ENCODE data around the gene ARHGAP8.
"Not testable (repeated sequence)": the region's sequence is repeated elsewhere in the genome, so short reads cannot be mapped to it uniquely, and the experiment has no call there.

Gene ARHGAP8

GRCh38 chr22:44739024-44739423 is 13.4 kb upstream of the ARHGAP8 start:
- DNase-seq (ENCODE audit: low read depth in 2 of 2): no peak

DNA sequence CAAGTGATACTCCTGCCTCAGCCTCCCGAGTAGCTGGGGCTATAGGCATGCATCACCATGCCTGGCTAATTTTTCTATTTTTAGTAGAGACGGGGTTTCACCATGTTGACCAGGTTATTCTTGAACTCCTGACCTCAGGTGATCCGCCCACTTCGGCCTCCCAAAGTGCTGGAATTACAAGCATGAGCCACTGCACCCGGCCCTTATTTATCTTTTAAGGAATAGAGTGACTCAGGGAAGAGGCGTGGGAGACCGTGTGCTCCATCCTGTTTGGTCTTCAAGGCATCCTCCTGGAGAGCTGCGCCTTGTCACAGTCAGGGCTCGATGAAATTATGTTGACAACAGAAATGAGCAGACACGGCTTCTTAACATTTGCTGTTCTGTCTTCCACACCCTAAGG is 12.7 kb upstream of the ARHGAP8 start:
- not testable (repeated sequence) for DNase-seq (ENCODE audit: low read depth in 2 of 2)

GRCh38 chr22:44740307-44740706 is 12.1 kb upstream of the ARHGAP8 start:
- no peak for DNase-seq (ENCODE audit: low read depth in 2 of 2)

DNA sequence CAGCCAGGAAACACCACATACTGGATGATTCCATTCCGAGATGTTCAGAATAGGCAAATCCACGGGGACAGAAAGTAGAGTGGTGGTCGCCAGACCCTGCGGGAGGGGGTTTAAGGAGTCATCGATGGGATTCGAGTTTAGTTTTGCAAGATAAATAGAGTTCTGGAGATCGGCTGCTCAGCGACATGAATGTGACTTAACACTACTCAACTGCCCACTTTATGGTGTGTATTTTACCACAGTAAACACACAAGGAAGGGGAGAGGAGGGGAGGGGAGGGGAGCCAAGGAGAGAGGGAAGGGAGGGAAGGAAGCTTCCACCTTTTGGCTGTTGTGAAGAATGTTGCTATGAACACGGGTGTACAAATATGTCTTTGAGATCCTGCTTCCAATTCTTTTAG is 10.4 kb upstream of the ARHGAP8 start:
- DNase-seq (ENCODE audit: low read depth in 2 of 2): no peak

DNA sequence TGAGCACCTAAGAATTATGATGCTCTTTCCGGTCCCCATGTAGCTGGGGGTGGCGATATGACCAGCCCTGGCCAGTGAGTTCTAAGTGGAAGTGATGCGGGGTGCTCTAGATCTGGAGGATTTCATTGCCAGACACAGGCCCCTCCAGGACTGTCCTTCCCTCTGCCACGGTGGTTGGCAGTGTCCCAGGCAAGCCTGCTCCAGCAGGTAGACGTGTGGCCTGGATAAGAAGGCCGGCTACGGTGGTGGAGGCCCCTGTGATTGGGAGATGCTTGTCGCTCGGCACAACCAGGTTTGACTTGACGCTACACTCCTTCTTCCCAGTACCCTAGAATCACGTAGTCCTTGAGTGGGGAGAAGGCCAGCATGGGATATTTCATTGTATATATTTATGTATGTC is 9.1 kb upstream of the ARHGAP8 start:
- DNase-seq (ENCODE audit: low read depth in 2 of 2): no peak

GRCh38 chr22:44743804-44744211 is 8.6 kb upstream of the ARHGAP8 start:
- no peak for DNase-seq (ENCODE audit: low read depth in 2 of 2)

- no peak for DNase-seq (ENCODE audit: low read depth in 2 of 2)
Measured at GRCh38 chr22:44745853-44746789, 6.3 kb upstream of the ARHGAP8 start.

DNA sequence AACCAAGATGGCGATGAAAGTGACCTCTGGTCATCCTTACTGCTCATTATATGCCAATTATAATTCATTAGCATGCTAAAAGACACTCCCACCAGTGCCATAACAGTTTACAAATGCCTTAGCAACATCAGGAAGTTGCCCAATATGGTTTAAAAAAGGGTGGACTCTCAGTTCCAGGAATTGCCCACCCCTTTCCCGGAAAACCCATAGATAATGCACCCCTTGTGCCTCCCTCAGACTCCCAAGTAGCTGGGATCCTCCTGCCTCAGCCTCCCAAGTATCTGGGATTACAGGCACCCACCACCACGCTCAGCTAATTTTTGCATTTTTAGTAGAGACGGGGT is 4.6 kb upstream of the ARHGAP8 start:
- not testable (repeated sequence) for DNase-seq (ENCODE audit: low read depth in 2 of 2)

GRCh38 chr22:44748524-44748923 is 3.9 kb upstream of the ARHGAP8 start:
- no peak for DNase-seq (ENCODE audit: low read depth in 2 of 2)

DNA sequence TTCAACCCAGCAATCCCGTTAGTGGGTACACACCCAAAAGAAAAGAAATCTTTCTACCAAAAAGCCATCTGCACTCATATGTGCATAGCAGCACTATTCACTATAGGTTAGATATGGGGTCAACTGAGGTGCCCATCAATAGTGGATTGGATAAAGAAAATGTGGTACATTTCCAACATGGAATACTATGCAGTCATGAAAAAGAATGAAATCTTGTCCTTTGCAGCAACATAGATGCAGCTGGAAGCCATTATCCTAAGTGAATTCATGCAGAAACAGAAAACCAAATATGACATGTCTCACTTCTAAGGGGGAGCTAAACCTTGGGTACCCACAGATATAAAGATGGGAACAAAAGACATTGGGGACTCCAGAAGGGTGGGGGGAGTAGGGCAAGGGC is 1.9 kb upstream of the ARHGAP8 start:
- no peak for DNase-seq (ENCODE audit: low read depth in 2 of 2)

DNA sequence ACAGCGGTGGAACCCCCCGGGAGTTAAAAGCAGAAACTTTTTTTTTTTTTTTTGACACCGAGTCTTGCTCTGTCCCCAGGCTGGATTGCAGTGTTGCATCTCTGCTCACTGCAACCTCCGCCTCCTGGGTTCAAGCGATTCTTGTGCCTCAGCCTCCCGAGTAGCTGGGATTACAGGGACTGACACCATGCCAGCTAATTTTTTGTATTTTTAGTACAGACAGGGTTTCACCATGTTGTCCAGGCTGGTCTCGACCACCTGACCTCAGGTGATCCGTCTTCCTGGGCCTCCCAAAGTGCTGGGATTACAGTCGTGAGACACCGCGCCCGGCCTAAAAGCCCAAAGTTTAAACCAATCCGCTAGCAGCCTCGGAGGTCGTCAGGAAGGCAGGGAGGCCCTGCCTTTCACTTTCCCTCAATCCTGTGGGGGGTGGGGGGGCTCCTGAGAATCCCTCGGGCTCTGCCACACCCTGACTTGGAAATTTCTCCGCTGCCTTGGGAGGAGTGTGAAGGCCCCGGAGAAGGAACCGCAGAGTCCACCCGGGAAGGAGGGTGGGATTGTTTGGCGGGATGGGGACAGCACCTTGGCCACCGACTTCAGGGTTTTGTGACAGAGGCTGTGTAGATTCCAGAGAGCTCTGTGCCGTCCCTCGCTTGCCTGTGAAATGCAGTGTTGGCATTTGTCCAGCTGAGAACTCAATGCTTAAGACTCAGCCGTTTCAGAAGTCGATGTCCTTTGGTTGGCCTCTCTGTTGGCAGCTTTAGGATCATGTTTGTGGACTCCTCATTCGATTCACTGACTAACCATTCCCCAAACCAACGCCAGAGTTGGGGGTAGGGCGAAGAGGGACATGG is 1.0 kb downstream of the ARHGAP8 start:
- no peak for DNase-seq (ENCODE audit: low read depth in 2 of 2)

- no peak for DNase-seq (ENCODE audit: low read depth in 2 of 2)
Measured at GRCh38 chr22:44754998-44755397, 2.6 kb downstream of the ARHGAP8 start.

DNA sequence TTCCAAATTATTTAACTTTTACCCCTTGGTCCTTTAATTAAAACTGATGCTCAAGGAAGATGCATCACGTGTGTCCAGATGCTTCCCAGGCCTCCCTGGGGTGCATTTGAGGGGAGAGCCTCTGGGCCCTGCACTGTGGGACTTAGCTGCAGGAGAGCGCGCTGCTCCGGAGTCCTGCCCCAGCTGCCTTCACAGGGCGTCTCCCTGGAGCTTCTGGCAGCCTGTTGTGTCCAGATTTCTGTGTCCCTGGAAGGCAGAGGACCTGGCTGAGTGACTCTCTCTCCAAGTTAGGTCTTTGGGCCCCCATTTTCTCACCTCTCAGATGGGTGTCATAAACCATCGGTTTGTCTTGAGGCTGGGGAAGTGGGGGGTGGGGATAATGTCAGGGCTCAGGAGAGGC is 3.0 kb downstream of the ARHGAP8 start:
- DNase-seq (ENCODE audit: low read depth in 2 of 2): no peak

DNA sequence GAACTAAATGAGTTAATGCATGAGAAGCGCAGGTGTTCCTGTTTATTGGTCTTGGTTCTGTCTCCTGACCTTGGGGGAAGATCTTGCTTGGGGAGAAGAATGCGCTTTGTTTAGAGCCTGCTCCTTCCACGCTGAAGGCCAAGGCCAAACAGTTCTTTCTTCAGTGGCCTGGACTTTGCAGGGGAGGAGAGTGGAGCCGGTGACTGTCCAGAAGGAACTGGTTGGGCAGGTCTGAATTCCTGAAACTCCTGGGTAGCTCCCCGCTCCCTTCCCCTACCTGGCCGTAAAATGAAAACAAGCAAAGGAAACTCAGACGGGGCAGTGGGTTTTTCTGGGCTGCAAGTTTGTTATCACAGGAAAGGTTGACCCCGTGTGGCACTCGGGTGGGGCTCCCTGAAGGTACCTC is 3.6 kb downstream of the ARHGAP8 start:
- DNase-seq (ENCODE audit: low read depth in 2 of 2): no peak

- no peak for DNase-seq (ENCODE audit: low read depth in 2 of 2)
Measured at GRCh38 chr22:44758344-44758973, 6.1 kb downstream of the ARHGAP8 start.

- DNase-seq (ENCODE audit: low read depth in 2 of 2): no peak
Measured at GRCh38 chr22:44759001-44759400, 6.6 kb downstream of the ARHGAP8 start.

GRCh38 chr22:44759430-44760310 is 7.3 kb downstream of the ARHGAP8 start:
- DNase-seq (ENCODE audit: low read depth in 2 of 2): no peak

DNA sequence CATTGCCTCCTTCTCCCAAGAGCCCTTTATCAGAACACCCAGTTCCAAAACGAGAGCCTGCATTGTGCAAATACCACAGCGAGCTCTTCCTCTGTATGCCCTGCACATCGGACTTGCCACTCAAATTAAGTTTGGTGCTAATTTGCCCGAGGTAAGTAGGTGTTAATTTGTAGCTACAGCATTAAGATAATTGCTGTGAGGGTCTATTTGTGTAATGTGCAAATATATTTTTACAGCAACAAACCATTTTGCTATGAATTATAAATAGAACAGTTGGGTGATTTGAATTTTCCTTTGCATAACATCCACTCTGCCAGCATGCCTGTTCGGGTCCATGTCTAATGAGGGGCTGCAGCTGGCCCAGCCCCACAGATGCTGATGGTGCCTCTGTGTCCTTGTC is 8.1 kb downstream of the ARHGAP8 start:
- no peak for DNase-seq (ENCODE audit: low read depth in 2 of 2)

DNA sequence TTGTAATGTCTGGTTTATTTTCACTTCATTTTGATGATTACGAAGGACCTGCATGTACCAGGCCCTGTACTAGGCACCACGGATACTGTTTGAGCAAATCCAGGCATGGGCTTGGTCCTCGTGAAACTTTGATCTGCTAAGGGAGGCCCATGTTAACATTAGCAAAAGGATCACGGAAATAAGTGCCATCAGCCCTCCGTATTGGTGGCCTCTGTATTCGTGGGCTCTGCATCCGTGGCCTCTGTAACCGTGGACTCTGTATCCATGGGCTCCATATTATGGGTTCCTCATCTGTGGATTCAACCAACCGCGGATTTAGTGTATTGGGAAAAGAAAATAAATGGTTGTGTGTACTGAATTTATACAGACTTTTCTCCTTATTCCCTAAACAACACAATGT is 8.7 kb downstream of the ARHGAP8 start:
- no peak for DNase-seq (ENCODE audit: low read depth in 2 of 2)

- no peak for DNase-seq (ENCODE audit: low read depth in 2 of 2)
Measured at GRCh38 chr22:44764373-44764772, 12.0 kb downstream of the ARHGAP8 start.

DNA sequence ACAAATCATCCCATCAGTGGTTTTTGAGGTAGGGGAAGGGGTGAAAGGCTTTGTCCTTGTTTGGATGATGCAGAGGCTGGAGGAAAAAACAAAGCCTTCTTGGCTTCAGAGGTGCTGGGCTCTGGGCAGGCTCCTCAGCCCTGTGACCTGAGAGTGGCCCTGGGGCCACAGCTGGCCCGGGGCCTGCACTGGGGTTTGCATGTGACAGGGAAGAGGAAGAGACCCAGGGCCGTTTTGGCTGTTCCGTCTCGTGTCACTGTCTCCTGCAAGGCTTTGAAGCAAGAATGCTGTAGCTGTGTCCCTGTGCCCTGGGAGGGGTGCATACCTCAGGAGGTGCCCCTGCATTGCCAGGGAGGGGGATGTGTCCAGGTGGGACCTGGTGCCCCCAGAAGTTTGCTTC is 12.6 kb downstream of the ARHGAP8 start:
- no peak for DNase-seq (ENCODE audit: low read depth in 2 of 2)
